H9 (cell line): Measurements from ENCODE around the gene C1QTNF2. TPM values are rescaled to one million over a fixed set of nuclear protein-coding genes. Genes with fewer than 3 reads are reported as not detected.

Experiments used
- DNase-seq: peaks from one replicate; pipeline ENCODE4 v3.0.0-alpha.2; 2017
- H2AFZ ChIP-seq: one replicate; pipeline ENCODE4 v1.6.1; 2013; ENCODE audit warnings: mild to moderate bottlenecking, low read length, control low read depth, moderate library complexity
- H2AK5ac ChIP-seq: 2 replicates; pipeline ENCODE4 v1.6.1; 2013; ENCODE audit warnings: low read length, control low read depth, mixed read lengths; ENCODE audit not compliant: insufficient read length
- H2BK120ac ChIP-seq: one replicate; pipeline ENCODE4 v1.6.1; 2013; ENCODE audit warnings: low read depth, mild to moderate bottlenecking, low read length, control low read depth, inconsistent platforms; ENCODE audit not compliant: poor library complexity, severe bottlenecking
- H2BK12ac ChIP-seq: 2 replicates; pipeline ENCODE4 v1.6.1; 2013; ENCODE audit warnings: low read length, control low read depth, mixed read lengths, low read depth; ENCODE audit not compliant: insufficient read length
- H2BK15ac ChIP-seq: 2 replicates; pipeline ENCODE4 v1.6.1; 2013; ENCODE audit warnings: low read depth, low read length, control low read depth
- H2BK20ac ChIP-seq: one replicate; pipeline ENCODE4 v1.6.1; 2013; ENCODE audit warnings: low read depth, mild to moderate bottlenecking, low read length, control low read depth, inconsistent platforms; ENCODE audit not compliant: poor library complexity, severe bottlenecking
- H2BK5ac ChIP-seq: 2 replicates; pipeline ENCODE4 v1.6.1; 2013; ENCODE audit warnings: low read length, control low read depth, mixed read lengths; ENCODE audit not compliant: insufficient read length
- H3K14ac ChIP-seq: 2 replicates; pipeline ENCODE4 v1.6.1; 2013; ENCODE audit warnings: low read length, control low read depth; ENCODE audit not compliant: insufficient read depth
- H3K18ac ChIP-seq: 2 replicates; pipeline ENCODE4 v1.6.1; 2013; ENCODE audit warnings: low read depth, mild to moderate bottlenecking, mixed read lengths, low read length, control low read depth; ENCODE audit not compliant: insufficient read length
- H3K23ac ChIP-seq: 2 replicates; pipeline ENCODE4 v1.6.1; 2013; ENCODE audit warnings: low read length, control low read depth, mixed read lengths, low read depth; ENCODE audit not compliant: insufficient read length
- H3K23me2 ChIP-seq: 2 replicates; pipeline ENCODE4 v1.6.1; 2013; ENCODE audit warnings: low read depth, mild to moderate bottlenecking, mixed read lengths, low read length, control low read depth; ENCODE audit not compliant: insufficient read length, poor library complexity, severe bottlenecking
- H3K27ac ChIP-seq: 2 replicates; pipeline ENCODE4 v1.5.1; 2013; ENCODE audit warnings: low read length, control low read depth, mixed read lengths, low read depth; ENCODE audit not compliant: insufficient read length
- H3K27me3 ChIP-seq: 2 replicates; pipeline ENCODE4 v1.6.1; 2013; ENCODE audit warnings: low read length, control low read depth, inconsistent platforms; ENCODE audit not compliant: insufficient read depth
- H3K4ac ChIP-seq: 2 replicates; pipeline ENCODE4 v1.6.1; 2013; ENCODE audit warnings: low read depth, mild to moderate bottlenecking, control low read depth, inconsistent platforms, low read length, moderate library complexity
- H3K4me1 ChIP-seq: 2 replicates; pipeline ENCODE4 v1.6.1; 2013; ENCODE audit warnings: low read length, control low read depth, inconsistent platforms; ENCODE audit not compliant: insufficient read depth
- H3K4me2 ChIP-seq: 2 replicates; pipeline ENCODE4 v1.6.1; 2013; ENCODE audit warnings: low read length, control low read depth, mixed read lengths; ENCODE audit not compliant: insufficient read length, insufficient read depth
- H3K56ac ChIP-seq: 2 replicates; pipeline ENCODE4 v1.6.1; 2013; ENCODE audit warnings: low read depth, mild to moderate bottlenecking, mixed read lengths, low read length, control low read depth; ENCODE audit not compliant: insufficient read length
- H3K79me1 ChIP-seq: 2 replicates; pipeline ENCODE4 v1.6.1; 2013; ENCODE audit warnings: low read depth, mild to moderate bottlenecking, moderate library complexity, low read length, control low read depth, inconsistent platforms; ENCODE audit not compliant: insufficient read depth, poor library complexity, severe bottlenecking
- H3K79me2 ChIP-seq: 2 replicates; pipeline ENCODE4 v1.6.1; 2013; ENCODE audit warnings: low read length, control low read depth, inconsistent platforms; ENCODE audit not compliant: insufficient read depth
- H3K9ac ChIP-seq: 2 replicates; pipeline ENCODE4 v1.6.1; 2013; ENCODE audit warnings: low read length, control low read depth, mixed read lengths; ENCODE audit not compliant: insufficient read length; ENCODE audit errors: extremely low read depth
- H3K9me3 ChIP-seq: one replicate; pipeline ENCODE4 v1.6.1; 2013; ENCODE audit warnings: low read depth, low read length, inconsistent platforms; ENCODE audit not compliant: control insufficient read depth
- H3T11ph ChIP-seq: one replicate; pipeline ENCODE4 v1.6.1; 2013; ENCODE audit warnings: mild to moderate bottlenecking, low read length, control low read depth, inconsistent platforms
- H4K20me1 ChIP-seq: one replicate; pipeline ENCODE4 v1.6.1; 2013; ENCODE audit not compliant: control insufficient read depth, insufficient read length, insufficient read depth
- H4K5ac ChIP-seq: 2 replicates; pipeline ENCODE4 v1.6.1; 2013; ENCODE audit warnings: low read depth, mild to moderate bottlenecking, mixed read lengths, low read length, control low read depth; ENCODE audit not compliant: insufficient read length
- H4K8ac ChIP-seq: replicated peaks from 2 replicates; pipeline ENCODE4 v1.6.1; 2013; ENCODE audit warnings: low read length, control low read depth, mixed read lengths, low read depth; ENCODE audit not compliant: insufficient read length
- H4K91ac ChIP-seq: 2 replicates; pipeline ENCODE4 v1.6.1; 2013; ENCODE audit warnings: low read depth, mild to moderate bottlenecking, moderate library complexity, mixed read lengths, low read length, control low read depth; ENCODE audit not compliant: insufficient read length
- H3K27ac Mint-ChIP-seq, 3 experiments: 2 replicates in 2 of 3; 3 replicates in 1 of 3; pipeline ENCODE4 v1.8.0; 2020 to 2021; ENCODE audit warnings: mixed read lengths in 3 of 3, mild to moderate bottlenecking in 1 of 3, moderate library complexity in 1 of 3
- H3K27me3 Mint-ChIP-seq: 2 replicates; pipeline ENCODE4 v1.8.0; 2021; ENCODE audit warnings: low read depth, mild to moderate bottlenecking, moderate library complexity, mixed read lengths
- H3K36me3 Mint-ChIP-seq, 3 experiments: 2 replicates in 2 of 3; 3 replicates in 1 of 3; pipeline ENCODE4 v1.8.0; 2020 to 2021; ENCODE audit warnings: low read depth in 3 of 3, mixed read lengths in 3 of 3; ENCODE audit not compliant: insufficient read depth in 1 of 3
- H3K4me1 Mint-ChIP-seq, 2 experiments: 2 replicates each; pipeline ENCODE4 v1.8.0; 2020; ENCODE audit warnings: mixed read lengths in 2 of 2
- H3K4me3 Mint-ChIP-seq, 2 experiments: 2 replicates in 1 of 2; 3 replicates in 1 of 2; pipeline ENCODE4 v1.8.0; 2020 to 2021; ENCODE audit warnings: mild to moderate bottlenecking in 2 of 2, mixed read lengths in 2 of 2, moderate library complexity in 1 of 2
- H3K9me3 Mint-ChIP-seq, 2 experiments: 2 replicates in 1 of 2; 3 replicates in 1 of 2; pipeline ENCODE4 v1.8.0; 2020; ENCODE audit warnings: mild to moderate bottlenecking in 2 of 2, mixed read lengths in 2 of 2, moderate library complexity in 1 of 2
- WGBS: extraction: QIAGEN DNeasy Blood & Tissue Kit; methylation state at CpG from one replicate; pipeline ENCODE4 v1.1.7; 2013; ENCODE audit warnings: missing lambda C conversion rate, low lambda C conversion rate, mixed read lengths; ENCODE audit not compliant: insufficient read length; ENCODE audit errors: extremely low coverage; 5-methylcytosine and 5-hydroxymethylcytosine counted together
- total RNA-seq: library from RNA; stranded (reverse); gene quantifications from 2 replicates; pipeline ENCODE4 v1.2.1, GENCODE V29; 2021
- TF ChIP-seq, protein P1 (sequence below): fragments of 200-600 bp; sonication (generic); conservative IDR thresholded peaks from 3 replicates; pipeline ENCODE4 v1.8.0; 2021; ENCODE audit warnings: antibody characterized with exemption, mild to moderate bottlenecking

Gene C1QTNF2
- total RNA-seq, 1 experiment from 2014 or later = 0.59 TPM

DNA sequence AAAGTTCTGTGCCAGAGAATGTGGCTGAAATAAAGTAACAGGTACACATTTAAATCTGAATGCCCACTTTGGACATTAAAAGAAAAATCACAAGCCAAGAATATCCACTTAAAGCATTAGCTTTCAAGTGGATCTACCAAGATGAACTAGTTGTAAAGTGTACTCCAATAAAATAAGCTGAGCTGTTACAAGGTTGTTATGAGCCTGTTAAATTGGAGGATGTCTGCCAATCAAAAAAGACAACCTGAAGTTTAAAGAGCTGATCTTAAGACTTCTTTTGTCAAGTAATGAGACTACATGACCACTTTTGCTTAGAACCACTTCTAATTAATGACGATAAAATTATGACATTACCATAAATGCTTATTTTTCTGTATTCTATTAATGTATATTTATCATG is 27.1 kb upstream of the C1QTNF2 start:
- Histone ChIP-seq H3T11ph (no peak overlapping the region), H4K20me1 (no peaks in the 10 kb centered on the region), H3K4me2 (no peak overlapping the region), H3K23ac (no peak overlapping the region), H3K9ac (no peak overlapping the region), H3K27me3 (no peaks in the 10 kb centered on the region), H2BK5ac (no peak overlapping the region), H3K14ac (no peak overlapping the region), H3K79me1 (no peaks in the 10 kb centered on the region), H3K79me2 (no peaks in the 10 kb centered on the region), H2BK15ac (no peak overlapping the region), H2BK12ac (no peak overlapping the region), H3K9me3 (no peaks in the 10 kb centered on the region), H2BK120ac (no peak overlapping the region), H2AK5ac (no peak overlapping the region), H3K4ac (no peak overlapping the region), H2AFZ (no peak overlapping the region), H3K18ac (no peak overlapping the region), H4K5ac (no peak overlapping the region), H3K56ac (no peak overlapping the region), H4K8ac (no peak overlapping the region), H4K91ac (no peak overlapping the region), H3K4me1 (no peaks in the 10 kb centered on the region), H2BK20ac (no peak overlapping the region), H3K23me2 (peaks cover 4% of the 10 kb centered on the region), H3K27ac (no peak overlapping the region)
- H3K4me3 Mint-ChIP-seq = no peak overlapping the region
- no peaks in the 10 kb centered on the region for H3K9me3 Mint-ChIP-seq
- H3K4me1 Mint-ChIP-seq = peaks cover 17 to 21% of the 10 kb centered on the region in 2 experiments
- peaks cover 0 to 2% (median under 1%) of the 10 kb centered on the region in 3 experiments; a peak in 3 of 7 replicates for H3K36me3 Mint-ChIP-seq
- TF ChIP-seq, protein P1, sequence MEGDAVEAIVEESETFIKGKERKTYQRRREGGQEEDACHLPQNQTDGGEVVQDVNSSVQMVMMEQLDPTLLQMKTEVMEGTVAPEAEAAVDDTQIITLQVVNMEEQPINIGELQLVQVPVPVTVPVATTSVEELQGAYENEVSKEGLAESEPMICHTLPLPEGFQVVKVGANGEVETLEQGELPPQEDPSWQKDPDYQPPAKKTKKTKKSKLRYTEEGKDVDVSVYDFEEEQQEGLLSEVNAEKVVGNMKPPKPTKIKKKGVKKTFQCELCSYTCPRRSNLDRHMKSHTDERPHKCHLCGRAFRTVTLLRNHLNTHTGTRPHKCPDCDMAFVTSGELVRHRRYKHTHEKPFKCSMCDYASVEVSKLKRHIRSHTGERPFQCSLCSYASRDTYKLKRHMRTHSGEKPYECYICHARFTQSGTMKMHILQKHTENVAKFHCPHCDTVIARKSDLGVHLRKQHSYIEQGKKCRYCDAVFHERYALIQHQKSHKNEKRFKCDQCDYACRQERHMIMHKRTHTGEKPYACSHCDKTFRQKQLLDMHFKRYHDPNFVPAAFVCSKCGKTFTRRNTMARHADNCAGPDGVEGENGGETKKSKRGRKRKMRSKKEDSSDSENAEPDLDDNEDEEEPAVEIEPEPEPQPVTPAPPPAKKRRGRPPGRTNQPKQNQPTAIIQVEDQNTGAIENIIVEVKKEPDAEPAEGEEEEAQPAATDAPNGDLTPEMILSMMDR = no peak
- H3K27me3 Mint-ChIP-seq = no peaks in the 10 kb centered on the region
- no peak for DNase-seq
- H3K27ac Mint-ChIP-seq = peak overlapping the region in 1 of 3 experiments; percentile 80; a peak in 3 of 7 replicates
- no CpG with 5 or more reads among the region's 1 CpG for WGBS
